IMR-90 (cell line): Measurements from ENCODE around the gene CACYBP.

ENCODE experiments used
- BHLHE40 ChIP-seq: fragments of 150-350 bp; IDR thresholded peaks from 2 replicates; pipeline ENCODE4 v1.6.1; 2016; ENCODE audit warnings: mild to moderate bottlenecking, low read depth, low read length
- CEBPB ChIP-seq: IDR thresholded peaks from 2 replicates; pipeline ENCODE4 v1.6.1; 2012; ENCODE audit warnings: low read depth, low read length, improper control_type of control experiment
- CHD1 ChIP-seq: IDR thresholded peaks from 2 replicates; pipeline ENCODE4 v1.6.1; 2012; ENCODE audit warnings: low read depth, low read length, improper control_type of control experiment
- FOS ChIP-seq: fragments of 150-350 bp; IDR thresholded peaks from 2 replicates; pipeline ENCODE4 v1.6.1; 2016; ENCODE audit warnings: low read depth, low read length
- MAFK ChIP-seq: IDR thresholded peaks from 2 replicates; pipeline ENCODE4 v1.6.1; 2012; ENCODE audit warnings: low read depth, low read length, improper control_type of control experiment
- NFE2L2 ChIP-seq: fragments of 150-350 bp; IDR thresholded peaks from 2 replicates; pipeline ENCODE4 v1.6.1; 2016; ENCODE audit warnings: low read depth, mild to moderate bottlenecking, low read length
- POLR2A ChIP-seq: IDR thresholded peaks from 2 replicates; pipeline ENCODE4 v1.6.1; 2012; ENCODE audit warnings: mild to moderate bottlenecking, low read depth, low read length
- RFX5 ChIP-seq: IDR thresholded peaks from 2 replicates; pipeline ENCODE4 v1.8.0; 2012; ENCODE audit warnings: low read depth, mild to moderate bottlenecking, low read length, moderate library complexity
- TF ChIP-seq, protein P1 (sequence below): conservative IDR thresholded peaks from 2 replicates; pipeline ENCODE4 v1.5.1; 2012; ENCODE audit warnings: mild to moderate bottlenecking, low read depth, low read length, improper control_type of control experiment
- TF ChIP-seq, protein P2 (sequence below): fragments of 150-350 bp; IDR thresholded peaks from 2 replicates; pipeline ENCODE4 v1.6.1; 2016; ENCODE audit warnings: low read depth, mild to moderate bottlenecking, low read length, moderate library complexity, borderline replicate concordance
- TF ChIP-seq, protein P3 (sequence below): fragments of 150-350 bp; IDR thresholded peaks from 2 replicates; pipeline ENCODE4 v1.6.1; 2017; ENCODE audit warnings: mild to moderate bottlenecking, antibody characterized with exemption, low read length, low read depth

DNA sequence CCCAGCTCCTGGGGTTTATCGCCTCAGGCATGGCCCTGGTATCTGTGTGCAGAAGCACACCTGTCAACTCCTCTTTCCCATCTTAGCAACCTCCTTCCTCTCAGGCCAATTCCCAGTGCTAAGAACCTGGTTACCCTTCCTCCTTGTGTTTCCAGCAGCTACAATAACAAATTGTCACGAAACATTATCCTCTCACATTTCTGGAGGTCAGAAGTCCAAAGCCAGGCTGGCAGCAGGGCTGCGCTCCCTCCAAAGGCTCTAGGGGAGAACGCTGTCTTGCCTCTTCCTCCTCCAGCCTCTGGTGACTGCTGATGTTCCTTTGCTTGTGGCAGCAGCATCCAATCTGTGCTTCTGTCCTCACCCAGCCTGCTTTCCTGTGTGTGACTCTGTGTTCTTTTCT, 34.2 kb downstream of the CACYBP start:
- TF ChIP-seq RFX5 (no peak), CHD1 (no peak), BHLHE40 (no peak), FOS (no peak), CEBPB (no peak), POLR2A (no peak), NFE2L2 (no peak), MAFK (no peak)
- TF ChIP-seq, protein P1, sequence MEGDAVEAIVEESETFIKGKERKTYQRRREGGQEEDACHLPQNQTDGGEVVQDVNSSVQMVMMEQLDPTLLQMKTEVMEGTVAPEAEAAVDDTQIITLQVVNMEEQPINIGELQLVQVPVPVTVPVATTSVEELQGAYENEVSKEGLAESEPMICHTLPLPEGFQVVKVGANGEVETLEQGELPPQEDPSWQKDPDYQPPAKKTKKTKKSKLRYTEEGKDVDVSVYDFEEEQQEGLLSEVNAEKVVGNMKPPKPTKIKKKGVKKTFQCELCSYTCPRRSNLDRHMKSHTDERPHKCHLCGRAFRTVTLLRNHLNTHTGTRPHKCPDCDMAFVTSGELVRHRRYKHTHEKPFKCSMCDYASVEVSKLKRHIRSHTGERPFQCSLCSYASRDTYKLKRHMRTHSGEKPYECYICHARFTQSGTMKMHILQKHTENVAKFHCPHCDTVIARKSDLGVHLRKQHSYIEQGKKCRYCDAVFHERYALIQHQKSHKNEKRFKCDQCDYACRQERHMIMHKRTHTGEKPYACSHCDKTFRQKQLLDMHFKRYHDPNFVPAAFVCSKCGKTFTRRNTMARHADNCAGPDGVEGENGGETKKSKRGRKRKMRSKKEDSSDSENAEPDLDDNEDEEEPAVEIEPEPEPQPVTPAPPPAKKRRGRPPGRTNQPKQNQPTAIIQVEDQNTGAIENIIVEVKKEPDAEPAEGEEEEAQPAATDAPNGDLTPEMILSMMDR: no peak
- TF ChIP-seq, protein P2, sequence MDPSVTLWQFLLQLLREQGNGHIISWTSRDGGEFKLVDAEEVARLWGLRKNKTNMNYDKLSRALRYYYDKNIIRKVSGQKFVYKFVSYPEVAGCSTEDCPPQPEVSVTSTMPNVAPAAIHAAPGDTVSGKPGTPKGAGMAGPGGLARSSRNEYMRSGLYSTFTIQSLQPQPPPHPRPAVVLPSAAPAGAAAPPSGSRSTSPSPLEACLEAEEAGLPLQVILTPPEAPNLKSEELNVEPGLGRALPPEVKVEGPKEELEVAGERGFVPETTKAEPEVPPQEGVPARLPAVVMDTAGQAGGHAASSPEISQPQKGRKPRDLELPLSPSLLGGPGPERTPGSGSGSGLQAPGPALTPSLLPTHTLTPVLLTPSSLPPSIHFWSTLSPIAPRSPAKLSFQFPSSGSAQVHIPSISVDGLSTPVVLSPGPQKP: no peak
- TF ChIP-seq, protein P3, sequence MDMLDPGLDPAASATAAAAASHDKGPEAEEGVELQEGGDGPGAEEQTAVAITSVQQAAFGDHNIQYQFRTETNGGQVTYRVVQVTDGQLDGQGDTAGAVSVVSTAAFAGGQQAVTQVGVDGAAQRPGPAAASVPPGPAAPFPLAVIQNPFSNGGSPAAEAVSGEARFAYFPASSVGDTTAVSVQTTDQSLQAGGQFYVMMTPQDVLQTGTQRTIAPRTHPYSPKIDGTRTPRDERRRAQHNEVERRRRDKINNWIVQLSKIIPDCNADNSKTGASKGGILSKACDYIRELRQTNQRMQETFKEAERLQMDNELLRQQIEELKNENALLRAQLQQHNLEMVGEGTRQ: no peak
